HepG2 (cell line): Measurements from ENCODE around the gene CSNK1E. TPM values are rescaled to one million over a fixed set of nuclear protein-coding genes. Genes with fewer than 3 reads are reported as not detected.

Experiments
- GABPA ChIP-seq, 2 experiments: IDR thresholded peaks; 2 replicates each; pipeline ENCODE4 v1.6.1; 2011 to 2016; ENCODE audit warnings: low read depth in 2 of 2, low read length in 1 of 2, missing biosample characterization in 1 of 2, missing genetic modification characterization in 1 of 2
- SNAPC4 ChIP-seq: sonication (generic); formaldehyde crosslinking; IDR thresholded peaks from 2 replicates; pipeline ENCODE4 v1.4.0; 2020; ENCODE audit warnings: mild to moderate bottlenecking, missing genetic modification reagents
- STAT5B ChIP-seq: sonication (generic); formaldehyde crosslinking; IDR thresholded peaks from 2 replicates; pipeline ENCODE4 v1.4.0; 2020; ENCODE audit warnings: missing genetic modification reagents
- U2AF1 ChIP-seq: fragments of 200-400 bp; formaldehyde crosslinking; optimal IDR thresholded peaks from 2 replicates; pipeline ENCODE3; 2017; ENCODE audit warnings: mild to moderate bottlenecking, low read depth, low read length
- ZNF281 ChIP-seq: sonication (generic); formaldehyde crosslinking; IDR thresholded peaks from 2 replicates; pipeline ENCODE4 v1.4.0; 2020; ENCODE audit warnings: missing genetic modification reagents, borderline replicate concordance
- ZNF512B ChIP-seq: sonication (generic); formaldehyde crosslinking; IDR thresholded peaks from 2 replicates; pipeline ENCODE4 v1.5.1; 2020; ENCODE audit warnings: missing genetic modification reagents, mild to moderate bottlenecking, borderline replicate concordance
- ZNF574 ChIP-seq: sonication (generic); formaldehyde crosslinking; IDR thresholded peaks from 2 replicates; pipeline ENCODE4 v1.4.0; 2020; ENCODE audit warnings: missing genetic modification reagents
- ZXDC ChIP-seq: sonication (generic); formaldehyde crosslinking; IDR thresholded peaks from 2 replicates; pipeline ENCODE4 v1.5.0; 2020; ENCODE audit warnings: mild to moderate bottlenecking, missing genetic modification reagents
- polyA plus RNA-seq, 8 experiments: library from polyadenylated mRNA; depleted of rRNA in 3 of 8; stranded (reverse) in 7 of 8; unstranded in 1 of 8; fragments of >200 nt; fragmentation: Illumina TruSeq in 4 of 8; extraction: Trizol in 4 of 8; gene quantifications; 2 replicates each; pipeline versions ENCODE4 v1.2.1 to v1.2.3, GENCODE V29; 2011 to 2016; ENCODE audit warnings: low read depth in 4 of 8, missing spikeins in 1 of 8, mixed read lengths in 1 of 8; ENCODE audit not compliant: insufficient read depth in 1 of 8
- total RNA-seq, 5 experiments: library from RNA; depleted of rRNA; stranded (reverse); fragments of >200 nt; fragmentation: Illumina TruSeq; extraction: Trizol; gene quantifications; 2 replicates each; pipeline ENCODE4 v1.2.3, GENCODE V29; 2016; ENCODE audit warnings: low read depth in 1 of 5

The CSNK1E gene
- total and polyA plus RNA-seq, 2 of the 13 experiments (the other 11 are each of a cell fraction or from before 2014, with no cell fraction given) = 34.7 to 129 TPM

GRCh38 chr22:38309614-38310517, 7.4 kb downstream of the CSNK1E start (continued):
- TF ChIP-seq ZNF512B (CRISPR knock-in tag) (no peak), ZNF281 (CRISPR knock-in tag) (peak; percentile 29; the same call in 1 of the 2 replicates), U2AF1 (no peak), ZNF574 (CRISPR knock-in tag) (peak; percentile 70), SNAPC4 (CRISPR knock-in tag) (0 out of 2 replicates have a peak, but pooled peaks have one; percentile 51), STAT5B (CRISPR knock-in tag) (no peak), ZXDC (CRISPR knock-in tag) (no peak), GABPA (IDR thresholded peaks at IDR 0.05; ENCODE audit: low read depth, low read length) (no peak), GABPA (CRISPR knock-in tag; IDR thresholded peaks at IDR 0.05; ENCODE audit: low read depth) (peak; percentile 33; the same call in 1 of the 2 replicates)
